HG02943 (cell line): Measurements from ENCODE around the gene ABRACL.
A peak's percentile ranks its signal among the peaks of the same experiment; 100 is the strongest.
"Not testable (repeated sequence)": the region's sequence is repeated elsewhere in the genome, so short reads cannot be mapped to it uniquely, and the experiment has no call there.

Experiments used
- ATAC-seq: cut with Tn5 transposase; IDR thresholded peaks from one replicate; pipeline ENCODE4 v1.9.1; 2021; ENCODE audit warnings: mild to moderate bottlenecking, low read depth, moderate library complexity; ENCODE audit not compliant: unreplicated experiment

ABRACL gene, protein sequence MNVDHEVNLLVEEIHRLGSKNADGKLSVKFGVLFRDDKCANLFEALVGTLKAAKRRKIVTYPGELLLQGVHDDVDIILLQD

DNA sequence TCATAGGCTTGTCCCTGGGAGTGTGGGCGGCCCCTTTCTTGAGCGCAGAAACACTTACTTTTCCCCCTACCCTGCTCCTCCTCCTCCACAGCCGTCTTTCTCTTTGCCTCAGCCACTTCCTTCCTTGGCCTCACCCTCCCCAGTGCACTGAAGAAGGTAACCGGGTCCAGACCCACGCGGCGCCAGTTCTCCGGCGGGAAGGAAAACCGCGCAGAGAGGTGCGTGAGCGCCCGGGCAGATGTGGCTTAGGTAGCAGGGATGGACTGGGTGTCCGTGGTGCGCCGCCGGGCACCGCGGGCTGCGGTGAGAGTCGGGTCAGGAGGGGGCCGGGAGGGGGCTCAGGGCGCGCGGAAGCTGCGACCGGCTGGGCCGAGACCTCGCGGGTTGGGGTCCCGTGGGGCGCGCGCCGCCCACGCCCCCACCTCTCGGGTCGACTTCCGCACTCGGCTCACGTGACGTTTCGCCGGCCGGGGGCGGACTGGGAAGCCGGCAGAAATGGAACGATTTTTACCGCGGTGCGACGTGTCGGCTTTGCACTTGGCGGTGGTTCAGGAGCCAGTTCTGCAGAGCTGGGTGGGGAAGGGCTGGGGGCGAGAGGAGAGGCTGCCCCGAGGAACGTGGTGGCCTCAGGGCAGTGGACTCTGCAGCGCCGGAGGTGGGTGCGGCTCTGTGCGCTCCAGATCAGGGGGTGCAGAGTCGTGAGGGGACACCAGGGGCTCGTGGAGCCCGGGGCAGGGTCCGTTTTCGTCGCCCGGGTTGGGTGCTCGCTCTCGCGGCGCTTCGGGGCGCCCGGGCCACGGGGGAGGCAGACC, at the start of gene ABRACL:
Gene ABRACL, plus strand, starts transcription at position 88 of the 812 bp plus-strand sequence. CDS start 5,416 bp downstream, outside the sequence.
- ATAC-seq: peak; percentile 59

- no peak for ATAC-seq
Observed at GRCh38 chr6:138979365-138979764, 49.2 kb upstream of the ABRACL start.

DNA sequence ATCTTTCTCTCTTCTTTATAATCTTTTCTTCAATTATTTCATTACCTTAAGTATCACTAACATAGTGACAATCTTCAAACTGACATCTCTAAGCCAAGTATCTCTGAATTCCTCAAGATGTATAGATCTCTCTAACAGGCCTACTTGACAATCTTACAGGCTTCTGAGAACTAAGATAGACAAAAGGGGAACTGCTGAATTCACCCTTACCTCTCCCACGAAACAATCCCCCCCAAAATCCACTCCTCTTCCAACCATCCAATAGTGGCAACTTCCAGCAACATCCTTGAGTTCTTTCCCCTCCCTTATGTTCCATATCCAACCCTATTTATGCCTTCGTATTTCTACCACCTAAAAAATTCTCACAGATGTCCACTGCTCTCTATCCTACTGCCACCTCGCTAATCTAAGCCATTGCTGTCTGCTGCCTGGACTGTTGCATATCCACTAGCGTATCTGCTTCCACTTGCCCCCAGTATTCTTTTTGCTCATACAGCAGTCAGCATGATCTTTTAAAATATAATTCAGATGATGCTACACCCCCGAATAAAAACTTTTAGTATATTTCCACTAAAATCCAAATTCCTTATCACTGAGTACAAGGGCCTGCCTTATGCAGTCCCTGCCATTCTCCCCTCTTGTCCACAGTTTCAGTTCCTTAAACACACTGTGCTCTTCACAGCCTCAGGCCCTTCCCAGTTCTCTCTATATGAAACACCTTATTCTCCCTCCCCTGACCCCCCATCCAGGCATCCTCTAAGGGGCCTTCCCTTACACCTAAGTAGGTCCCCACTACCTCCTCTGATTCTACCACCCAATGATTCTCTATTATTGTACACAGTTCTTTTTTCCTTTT, 48.5 kb upstream of the ABRACL start:
- no peak for ATAC-seq

DNA sequence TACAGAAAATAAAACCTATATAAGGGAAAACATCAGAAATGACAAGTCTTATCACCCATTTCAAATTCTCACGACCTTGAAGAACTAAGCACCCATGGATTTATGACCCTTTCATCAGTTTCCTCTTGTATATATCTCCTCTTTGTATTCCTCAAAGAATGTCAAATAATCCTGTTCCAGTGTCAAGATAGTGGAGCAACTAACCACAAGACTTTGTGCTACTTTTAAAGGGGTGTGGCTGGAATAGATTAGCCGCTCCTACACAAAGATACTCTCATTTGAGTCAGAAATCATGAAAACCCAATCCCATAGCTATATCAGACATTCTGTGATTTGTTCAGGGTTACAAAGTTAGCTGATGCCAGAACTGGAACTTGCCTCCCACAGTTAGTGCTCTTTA, 47.1 kb upstream of the ABRACL start:
- no peak for ATAC-seq

GRCh38 chr6:138986578-138986977, 42.0 kb upstream of the ABRACL start:
- no peak for ATAC-seq

- peak; percentile 29 for ATAC-seq
Observed at GRCh38 chr6:138987080-138987642, 41.4 kb upstream of the ABRACL start.

GRCh38 chr6:138987643-138988468, 40.7 kb upstream of the ABRACL start, which contains the start of gene REPS1:
REPS1 (minus strand) TSS chr6:138988253; CDS start chr6:138987682, 571 bp downstream.
- peak; percentile 91 for ATAC-seq

GRCh38 chr6:138988469-138988834, 40.1 kb upstream of the ABRACL start:
- ATAC-seq: peak; percentile 16

DNA sequence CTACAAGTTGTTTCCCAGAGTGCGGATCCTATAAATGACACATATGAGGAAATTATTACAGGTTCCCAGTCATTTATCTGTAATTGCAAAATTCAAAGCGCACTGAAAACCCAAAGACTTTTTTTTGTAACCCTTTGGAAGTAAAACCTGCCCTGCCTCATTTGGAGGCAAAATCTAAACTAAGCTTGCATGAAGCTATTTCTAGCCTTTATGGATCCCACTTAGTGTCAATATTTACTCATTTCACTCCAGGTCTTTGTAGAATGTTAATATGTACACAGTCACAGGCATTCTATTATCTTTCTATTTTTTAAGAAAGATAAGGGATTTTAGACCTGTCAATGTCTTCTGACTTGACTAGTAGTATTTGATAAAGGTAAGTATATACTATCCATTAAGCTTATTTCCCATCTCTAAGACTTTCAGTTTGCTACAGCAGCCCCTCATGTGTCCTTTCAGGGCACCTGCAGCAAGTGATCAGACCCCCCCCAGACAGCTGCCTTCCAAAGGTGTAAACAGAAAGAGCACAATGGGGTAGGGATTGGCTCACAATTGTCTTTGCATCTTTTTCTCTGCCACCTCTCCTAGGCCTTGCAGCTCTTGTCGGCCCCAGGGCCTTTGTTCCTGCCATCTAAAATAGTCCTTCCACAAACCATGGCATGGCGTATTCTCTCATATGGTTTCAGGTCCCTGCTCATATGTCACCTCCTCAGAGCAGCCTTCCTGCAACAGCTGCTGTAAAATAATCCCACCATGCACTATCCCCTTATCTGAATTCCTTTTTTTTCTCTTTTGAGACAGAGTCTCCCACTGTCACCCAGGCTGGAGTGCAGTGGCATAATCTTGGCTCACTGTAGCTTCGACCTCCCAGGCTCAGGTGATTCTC, 39.2 kb upstream of the ABRACL start:
- no peak for ATAC-seq

- no peak for ATAC-seq
Observed at GRCh38 chr6:138991206-138991605, 37.3 kb upstream of the ABRACL start.

- not testable (repeated sequence) for ATAC-seq
Observed at GRCh38 chr6:138992965-138993364, 35.6 kb upstream of the ABRACL start.

DNA sequence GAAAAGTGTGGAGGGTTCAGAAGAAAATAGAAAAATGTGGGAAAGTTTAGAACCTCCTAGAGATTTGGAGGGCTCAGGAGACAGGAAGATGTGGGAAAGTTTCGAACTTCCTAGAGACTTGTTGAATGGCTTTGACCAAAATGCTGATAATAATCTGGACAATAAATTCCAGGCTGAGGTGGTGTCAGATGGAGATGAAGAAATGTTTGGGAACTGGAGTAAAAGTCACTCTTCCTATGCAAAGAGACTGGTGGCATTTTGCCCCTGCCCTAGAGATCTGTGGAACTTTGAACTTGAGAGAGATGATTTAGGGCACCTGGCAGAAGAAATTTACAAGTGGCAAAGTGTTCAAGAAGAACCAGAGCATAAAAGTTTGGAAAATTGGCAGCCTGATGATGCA, 35.1 kb upstream of the ABRACL start:
- not testable (repeated sequence) for ATAC-seq

DNA sequence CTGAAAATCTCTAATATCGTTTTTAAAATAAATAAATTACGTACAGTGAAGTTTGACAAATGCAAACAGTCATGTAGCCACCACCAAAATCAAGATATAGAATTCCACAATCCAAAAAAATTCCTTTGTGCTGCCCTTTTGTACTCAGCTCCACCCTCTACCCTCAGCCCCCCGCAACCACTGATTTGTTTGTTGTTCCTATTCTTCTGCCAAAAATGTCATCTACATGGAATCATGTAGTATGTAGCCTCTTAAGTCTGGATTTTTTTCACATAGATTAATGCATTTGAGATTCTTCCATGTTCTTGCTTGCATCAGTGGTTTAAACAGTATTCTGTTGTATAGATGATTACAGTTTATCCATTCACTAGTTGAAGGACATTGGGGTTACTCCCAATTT, 32.0 kb upstream of the ABRACL start:
- no peak for ATAC-seq

DNA sequence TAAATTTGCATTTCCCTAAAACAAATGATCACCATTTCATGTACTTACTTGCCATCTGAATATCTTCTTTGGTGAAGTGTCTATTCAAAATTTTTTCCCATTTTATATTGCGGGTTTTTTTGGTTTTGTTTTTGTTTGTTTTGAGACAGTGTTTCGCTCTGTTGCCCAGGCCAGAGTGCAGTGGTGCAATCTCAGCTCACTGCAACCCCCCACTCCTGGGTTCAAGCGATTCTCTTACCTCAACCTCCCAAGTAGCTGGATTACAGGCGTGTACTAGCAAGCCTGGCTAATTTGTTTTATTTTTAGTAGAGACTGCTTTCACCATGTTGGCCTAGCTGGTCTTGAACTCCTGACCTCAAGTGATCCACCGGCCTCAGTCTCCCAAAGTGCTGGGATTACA, 31.4 kb upstream of the ABRACL start:
- no peak for ATAC-seq

- no peak for ATAC-seq
Observed at GRCh38 chr6:138999949-139000725, 28.4 kb upstream of the ABRACL start.

- no peak for ATAC-seq
Observed at GRCh38 chr6:139003751-139004150, 24.8 kb upstream of the ABRACL start.

DNA sequence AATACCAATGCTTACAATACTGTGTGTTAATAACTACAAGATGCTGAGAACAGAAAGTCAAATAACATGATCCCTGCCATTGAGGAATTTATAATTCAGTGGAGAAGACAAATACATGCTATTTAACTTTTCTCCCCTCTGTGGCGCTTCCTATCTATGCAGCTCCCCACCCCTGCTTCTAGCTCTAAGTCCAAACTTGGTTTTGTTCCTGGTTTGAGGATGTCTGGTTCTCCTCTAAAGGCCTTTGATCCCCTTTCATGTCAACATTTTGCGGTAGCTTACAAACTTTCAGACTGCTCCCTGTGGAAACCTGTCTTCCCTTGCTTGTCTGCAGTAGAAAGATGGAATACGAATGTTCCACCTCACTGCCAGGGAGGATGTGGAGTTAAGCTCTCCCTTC, 22.1 kb upstream of the ABRACL start:
- no peak for ATAC-seq

- no peak for ATAC-seq
Observed at GRCh38 chr6:139007428-139007827, 21.1 kb upstream of the ABRACL start.
